IMR-90 (cell line): Measurements from ENCODE around the gene ACSL3. TPM values are rescaled to one million over a fixed set of nuclear protein-coding genes. Genes with fewer than 3 reads are reported as not detected.

ENCODE experiments used
- ATAC-seq: fragments of 200-7000 bp; cut with Tn5 transposase; 2 replicates; pipeline ENCODE4 v1.9.1; 2020; ENCODE audit warnings: low read depth, mild to moderate bottlenecking, moderate library complexity
- BruUV-seq: library from RNA; stranded (reverse); fragments of 400-500 nt; replicated peaks from 2 replicates; lab custom pipeline; 2021; lab: Mats Ljungman, UMichigan
- CTCF ChIA-PET: fragments of 300-600 bp; formaldehyde crosslinking; extraction: SDS; loops from one replicate; lab custom pipeline; 2021; ENCODE audit warnings: antibody characterized with exemption; lab: Yijun Ruan, JAX
- POLR2A ChIA-PET: fragments of 300-600 bp; sonication (Branson Sonifier 250); formaldehyde crosslinking; loops from one replicate; lab custom pipeline; 2022; ENCODE audit warnings: antibody characterized with exemption; ENCODE audit not compliant: unreplicated experiment; lab: Charles Lee
- DNase-seq: peaks from one replicate; pipeline ENCODE4 v3.0.0; 2013
- H2AFZ ChIP-seq: replicated peaks from 2 replicates; pipeline ENCODE3; 2013; ENCODE audit warnings: low read length, mild to moderate bottlenecking; ENCODE audit not compliant: poor library complexity
- H2AK5ac ChIP-seq: 2 replicates; pipeline ENCODE4 v1.6.1; 2013; ENCODE audit warnings: low read depth, low read length, inconsistent platforms
- H2AK9ac ChIP-seq: replicated peaks from 2 replicates; pipeline ENCODE3; 2013; ENCODE audit warnings: mild to moderate bottlenecking, low read depth, low read length, moderate library complexity; ENCODE audit not compliant: poor library complexity
- H2BK120ac ChIP-seq: 2 replicates; pipeline ENCODE4 v1.6.1; 2013; ENCODE audit warnings: low read depth, low read length, inconsistent platforms
- H2BK15ac ChIP-seq: 3 replicates; pipeline ENCODE4 v1.6.1; 2013; ENCODE audit warnings: low read depth, low read length, inconsistent platforms
- H2BK20ac ChIP-seq: 2 replicates; pipeline ENCODE4 v1.6.1; 2013; ENCODE audit warnings: low read depth, mild to moderate bottlenecking, inconsistent platforms, low read length, moderate library complexity
- H2BK5ac ChIP-seq: 2 replicates; pipeline ENCODE4 v1.6.1; 2013; ENCODE audit warnings: mild to moderate bottlenecking, low read depth, low read length, inconsistent platforms; ENCODE audit not compliant: poor library complexity, severe bottlenecking
- H3K14ac ChIP-seq: replicated peaks from 2 replicates; pipeline ENCODE4 v1.6.1; 2013; ENCODE audit warnings: low read depth, low read length, inconsistent platforms
- H3K18ac ChIP-seq: 2 replicates; pipeline ENCODE4 v1.6.1; 2013; ENCODE audit warnings: low read depth, low read length, control low read depth
- H3K23ac ChIP-seq: 2 replicates; pipeline ENCODE4 v1.6.1; 2013; ENCODE audit warnings: low read depth, low read length, inconsistent platforms
- H3K27ac ChIP-seq: 2 replicates; pipeline ENCODE4 v1.5.1; 2013; ENCODE audit warnings: mild to moderate bottlenecking, control low read depth, low read length; ENCODE audit not compliant: insufficient read depth
- H3K27me3 ChIP-seq: 2 replicates; pipeline ENCODE4 v1.6.1; 2013; ENCODE audit warnings: low read length; ENCODE audit not compliant: control insufficient read depth, insufficient read depth
- H3K36me3 ChIP-seq: 2 replicates; pipeline ENCODE4 v1.6.1; 2013; ENCODE audit warnings: low read length, mixed read lengths; ENCODE audit not compliant: control insufficient read depth, insufficient read depth
- H3K4ac ChIP-seq: 2 replicates; pipeline ENCODE4 v1.6.1; 2013; ENCODE audit warnings: low read depth, low read length, inconsistent platforms
- H3K4me1 ChIP-seq: 2 replicates; pipeline ENCODE4 v1.6.1; 2013; ENCODE audit warnings: low read length, mixed read lengths; ENCODE audit not compliant: control insufficient read depth, insufficient read depth
- H3K4me2 ChIP-seq: 2 replicates; pipeline ENCODE4 v1.6.1; 2013; ENCODE audit warnings: low read depth, mild to moderate bottlenecking, control low read depth, low read length, moderate library complexity
- H3K4me3 ChIP-seq: 2 replicates; pipeline ENCODE4 v1.5.1; 2013; ENCODE audit warnings: low read depth, mild to moderate bottlenecking, control low read depth, low read length, moderate library complexity; ENCODE audit not compliant: insufficient read depth
- H3K56ac ChIP-seq: 2 replicates; pipeline ENCODE4 v1.6.1; 2013; ENCODE audit warnings: low read length, inconsistent platforms; ENCODE audit not compliant: insufficient read depth; ENCODE audit errors: extremely low read depth
- H3K79me1 ChIP-seq, 2 experiments: 2 replicates each; pipeline ENCODE4 v1.6.1; 2013; ENCODE audit warnings: low read length in 2 of 2, inconsistent platforms in 1 of 2, low read depth in 1 of 2
- H3K9ac ChIP-seq: 2 replicates; pipeline ENCODE4 v1.6.1; 2013; ENCODE audit warnings: low read depth, low read length, control low read depth
- H3K9me1 ChIP-seq: 2 replicates; pipeline ENCODE4 v1.6.1; 2013; ENCODE audit warnings: low read length, inconsistent platforms; ENCODE audit not compliant: insufficient read depth
- H3K9me3 ChIP-seq: 2 replicates; pipeline ENCODE4 v1.6.1; 2013; ENCODE audit warnings: low read length; ENCODE audit not compliant: control insufficient read depth, insufficient read depth
- H4K20me1 ChIP-seq: 2 replicates; pipeline ENCODE4 v1.6.1; 2013; ENCODE audit warnings: low read length, inconsistent platforms; ENCODE audit not compliant: insufficient read depth
- H4K5ac ChIP-seq: 2 replicates; pipeline ENCODE4 v1.6.1; 2013; ENCODE audit warnings: mild to moderate bottlenecking, low read depth, low read length, control low read depth
- H4K8ac ChIP-seq, 2 experiments: 2 replicates each; pipeline ENCODE4 v1.6.1; 2013; ENCODE audit warnings: low read depth in 2 of 2, low read length in 2 of 2, control low read depth in 1 of 2, inconsistent platforms in 1 of 2
- H4K91ac ChIP-seq: 2 replicates; pipeline ENCODE4 v1.6.1; 2013; ENCODE audit warnings: low read depth, low read length, inconsistent platforms; ENCODE audit not compliant: insufficient read depth
- CEBPB ChIP-seq: IDR thresholded peaks from 2 replicates; pipeline ENCODE4 v1.6.1; 2012; ENCODE audit warnings: low read depth, low read length, improper control_type of control experiment
- RCOR1 ChIP-seq: IDR thresholded peaks from 2 replicates; pipeline ENCODE4 v1.6.1; 2012; ENCODE audit warnings: mild to moderate bottlenecking, low read length, improper control_type of control experiment; ENCODE audit not compliant: insufficient replicate concordance
- WGBS, 2 experiments: methylation state at CpG; one replicate each; pipeline versions ENCODE4 v1.1.5 to v1.1.7; 2013; ENCODE audit warnings: missing lambda C conversion rate in 2 of 2; ENCODE audit not compliant: insufficient read length in 1 of 2; ENCODE audit errors: extremely low coverage in 2 of 2; 5-methylcytosine and 5-hydroxymethylcytosine counted together
- dilution Hi-C: fragments of 300-500 bp; cut with HindIII; formaldehyde crosslinking; loops from one replicate; pipeline ENCODE4 v1.14.3; 2018; ENCODE audit warnings: low sequenced_read_pairs; ENCODE audit not compliant: unreplicated experiment
- in situ Hi-C: fragments of 300-500 bp; cut with MboI; formaldehyde crosslinking; loops from 3 replicates; pipeline ENCODE4 v1.14.3; 2019; ENCODE audit warnings: low sequenced_read_pairs, inconsistent platforms, mixed read lengths
- intact Hi-C: fragments of 100-400 bp; cut with micrococcal nuclease; formaldehyde crosslinking; loops from 2 replicates; pipeline ENCODE4 v1.10.0; 2022
- polyA plus RNA-seq, 3 experiments: library from polyadenylated mRNA; depleted of rRNA; stranded (reverse); fragments of >200 nt; gene quantifications; 2 replicates each; pipeline ENCODE4 v1.2.3, GENCODE V29; 2012; ENCODE audit warnings: low replicate concordance in 1 of 3
- total RNA-seq: library from RNA; depleted of rRNA; stranded (reverse); fragments of >200 nt; gene quantifications from 2 replicates; pipeline ENCODE4 v1.2.3, GENCODE V29; 2012

Gene ACSL3
- total and polyA plus RNA-seq, 2 of the 4 experiments (the other 2 are of a cell fraction), result 31.0 to 84.2 TPM

DNA sequence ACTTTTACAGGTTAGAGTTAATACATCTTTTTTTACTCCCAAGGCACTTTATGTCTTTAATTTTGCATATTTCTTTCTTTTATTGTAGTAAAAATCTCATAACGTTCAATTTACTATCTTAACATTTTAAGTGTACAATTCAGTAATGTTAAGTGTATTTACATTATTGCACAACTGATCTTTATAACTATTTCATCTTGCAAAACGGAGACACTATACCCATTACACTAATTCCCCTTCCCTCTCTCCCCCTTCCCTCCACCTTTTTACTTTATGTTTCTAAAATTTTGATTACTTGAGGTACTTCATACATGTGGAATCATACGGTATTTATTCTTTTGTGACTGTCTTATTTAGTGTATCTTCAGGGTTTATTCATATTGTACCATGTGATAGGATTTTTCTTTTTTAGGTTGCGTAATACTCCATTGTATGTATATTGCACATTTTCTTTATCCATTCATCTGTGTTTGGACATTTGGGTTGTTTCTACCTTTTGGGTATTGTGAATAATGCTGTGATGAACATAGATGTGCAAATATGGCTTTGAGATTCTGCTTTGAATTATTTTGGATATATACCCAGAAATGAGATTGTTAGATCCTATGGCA is 75.0 kb downstream of the ACSL3 start:
- Histone ChIP-seq H3K56ac (no peak overlapping the region), H3K4me1 (no peaks in the 10 kb centered on the region), H4K8ac (no peak overlapping the region), H3K23ac (no peak overlapping the region), H3K4me2 (no peak overlapping the region), H3K18ac (no peak overlapping the region), H3K79me1 (peaks cover 15 to 31% of the 10 kb centered on the region in 2 experiments), H2BK5ac (no peak overlapping the region), H2BK15ac (no peak overlapping the region), H3K9me3 (no peaks in the 10 kb centered on the region), H3K14ac (no peak overlapping the region), H2BK20ac (no peak overlapping the region), H3K4ac (no peak overlapping the region), H3K27me3 (no peaks in the 10 kb centered on the region), H3K4me3 (no peak overlapping the region), H3K9me1 (peaks cover 6% of the 10 kb centered on the region; the same call in 1 of the 2 replicates), H4K91ac (no peak overlapping the region), H2BK120ac (no peak overlapping the region), H4K5ac (no peak overlapping the region), H2AK9ac (no peak overlapping the region), H3K36me3 (peaks cover 34% of the 10 kb centered on the region), H3K27ac (no peak overlapping the region), H2AFZ (no peak overlapping the region), H3K9ac (no peak overlapping the region), H2AK5ac (no peak overlapping the region), H4K20me1 (peaks cover 7% of the 10 kb centered on the region)
- no TSS peak for BruUV-seq
- ChIA-PET POLR2A (no interaction called here), CTCF (interaction anchor here (0.6 kb wide), 1 partner anchor 173 kb away, joined by 3 read pairs; no protein-coding TSS in a partner anchor)
- dilution Hi-C loops (no loop called here), in situ Hi-C loops (loop anchor here (10.0 kb wide), 1 partner anchor 241 kb away; no protein-coding TSS in a partner anchor), intact Hi-C loops (no loop called here)
- TF ChIP-seq RCOR1, result no peak
- TF ChIP-seq CEBPB, result peak; percentile 87
- no peak for DNase-seq
- ATAC-seq, result no peak
- WGBS, 2 experiments, result 100% methylated on average over 1 of the region's 4 CpGs; no CpG with 5 or more reads in 1 of the 2 experiments
